Adrenal gland (tissue), 12 donors: Measurements from ENCODE around the gene ATP8B2. TPM values are rescaled to one million over a fixed set of nuclear protein-coding genes. Genes with fewer than 3 reads are reported as not detected.

Experiments
- DNase-seq, 7 donors: peaks; one replicate each; pipeline ENCODE4 v3.0.0-alpha.2; 2019 to 2020
- H3K27ac ChIP-seq, 5 donors: fragments of 200-600 bp; sonication (generic) in 4 of 5; 1 replicate in 3 of 5; 2 replicates in 2 of 5; pipeline versions ENCODE4 v1.5.1 to v1.8.0; 2016 to 2020; ENCODE audit warnings: mild to moderate bottlenecking in 1 of 5
- H3K27me3 ChIP-seq: fragments of 200-600 bp; 2 replicates; pipeline ENCODE4 v1.8.0; 2021
- H3K36me3 ChIP-seq, 2 donors: fragments of 200-600 bp; replicated peaks in 1 of 2; 1 replicate in 1 of 2; 2 replicates in 1 of 2; pipeline versions ENCODE4 v1.5.1 to v1.8.0; 2018 to 2022
- H3K4me1 ChIP-seq, 2 donors: fragments of 200-600 bp; replicated peaks in 1 of 2; 1 replicate in 1 of 2; 2 replicates in 1 of 2; pipeline versions ENCODE4 v1.5.1 to v1.8.0; 2018 to 2021
- H3K4me3 ChIP-seq, 4 donors: fragments of 200-600 bp; sonication (generic) in 3 of 4; one replicate each; pipeline ENCODE4 v1.5.1; 2016 to 2018
- H3K9me3 ChIP-seq, 3 donors: fragments of 200-600 bp; sonication (generic) in 1 of 3; replicated peaks in 1 of 3; 1 replicate in 2 of 3; 2 replicates in 1 of 3; pipeline versions ENCODE4 v1.5.1 to v1.8.0; 2016 to 2021
- POLR2A ChIP-seq, 2 donors: fragments of 450-650 bp; IDR thresholded peaks; one replicate each; pipeline ENCODE4 v1.6.1; 2017; ENCODE audit warnings: antibody characterized with exemption in 2 of 2, mild to moderate bottlenecking in 2 of 2, moderate library complexity in 1 of 2
- WGBS, 4 donors: extraction: QIAGEN DNeasy Blood & Tissue Kit in 2 of 4; methylation state at CpG; one replicate each; pipeline versions ENCODE4 v1.1.5 to v1.1.7; 2013 to 2017; 5-methylcytosine and 5-hydroxymethylcytosine counted together
- intact Hi-C, 2 donors: fragments of 100-400 bp; cut with DNase I; formaldehyde crosslinking; loops; one replicate each; pipeline versions ENCODE4 v1.14.1 to v1.15.0; 2022 to 2023
- polyA plus RNA-seq, 3 donors: library from polyadenylated mRNA; stranded (reverse); fragments of 200-250 nt in 2 of 3; fragments of 350-450 nt in 1 of 3; fragmentation: Illumina TruSeq in 1 of 3; extraction: RNeasy Lipid Tissue Mini Kit (QIAGEN cat#74804) in 1 of 3; gene quantifications; one replicate each; pipeline ENCODE4 v1.2.3, GENCODE V29; 2013 to 2014
- total RNA-seq, 9 donors: library from RNA; depleted of rRNA in 4 of 9; stranded (reverse); fragments of >200 nt in 4 of 9; fragments of 120-200 nt in 1 of 9; fragmentation: NEBNext Ultra II Directional in 1 of 9; extraction: Animal tissue kit (Norgen Biotek cat#: 25700) in 1 of 9; gene quantifications; one replicate each; pipeline versions ENCODE4 v1.1.0 to v1.2.4, GENCODE V29; 2013 to 2023
- TF ChIP-seq, protein P1 (sequence below), 6 experiments: fragments of 450-650 bp in 4 of 6; fragments of 200-600 bp in 2 of 6; sonication (generic) in 1 of 6; IDR thresholded peaks; 1 replicate in 5 of 6; 2 replicates in 1 of 6; pipeline versions ENCODE4 v1.5.1 to v1.8.0; 2016 to 2021; ENCODE audit warnings: antibody characterized with exemption in 6 of 6, mild to moderate bottlenecking in 2 of 6, moderate library complexity in 1 of 6
- donor health status: healthy with polysubstance abuse.
- donor health status: Bipolar disorder and iron deficiency.
- donor health status: DM: yes; HTN: yes; CAD: no.
- donor health status: DM: no; HTN: no; CAD: no.
- donor health status: DM: no; HTN: no; CAD: no.
- donor health status: DM: yes; HTN: yes; CAD: no.

Gene ATP8B2
- total and polyA plus RNA-seq, 12 donors, result 9.9 to 80.8 (median 23.8) TPM

DNA sequence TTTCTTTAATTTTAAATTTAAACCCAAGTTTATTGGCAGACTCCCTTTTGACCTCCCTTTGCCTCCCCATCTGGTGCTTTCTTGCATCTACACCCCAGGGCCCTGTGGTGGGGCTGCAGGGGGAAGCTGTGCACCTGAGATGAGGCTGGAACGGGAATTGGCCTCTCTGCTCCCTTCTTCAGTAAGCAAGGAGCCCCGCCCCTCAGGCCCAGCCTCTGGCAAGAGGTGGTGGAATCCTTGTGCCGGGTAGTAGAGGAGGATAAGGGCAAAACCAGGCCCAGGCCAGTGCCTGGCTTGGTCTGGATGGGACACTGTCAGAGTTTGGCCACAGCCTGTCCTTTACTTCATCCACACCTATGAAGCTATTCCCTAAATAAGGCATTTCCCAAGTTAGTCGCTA, 25.1 kb downstream of the ATP8B2 start:
- Histone ChIP-seq H3K27ac (no peak overlapping the region), H3K4me1 (peaks cover 12 to 17% of the 10 kb centered on the region in 2 donors), H3K27me3 (no peaks in the 10 kb centered on the region), H3K4me3 (no peak overlapping the region), H3K36me3 (peaks cover 0 to 31% of the 10 kb centered on the region in 2 donors), H3K9me3 (no peaks in the 10 kb centered on the region)
- no peak for DNase-seq
- intact Hi-C loops, result no loop called here
- TF ChIP-seq, protein P1, sequence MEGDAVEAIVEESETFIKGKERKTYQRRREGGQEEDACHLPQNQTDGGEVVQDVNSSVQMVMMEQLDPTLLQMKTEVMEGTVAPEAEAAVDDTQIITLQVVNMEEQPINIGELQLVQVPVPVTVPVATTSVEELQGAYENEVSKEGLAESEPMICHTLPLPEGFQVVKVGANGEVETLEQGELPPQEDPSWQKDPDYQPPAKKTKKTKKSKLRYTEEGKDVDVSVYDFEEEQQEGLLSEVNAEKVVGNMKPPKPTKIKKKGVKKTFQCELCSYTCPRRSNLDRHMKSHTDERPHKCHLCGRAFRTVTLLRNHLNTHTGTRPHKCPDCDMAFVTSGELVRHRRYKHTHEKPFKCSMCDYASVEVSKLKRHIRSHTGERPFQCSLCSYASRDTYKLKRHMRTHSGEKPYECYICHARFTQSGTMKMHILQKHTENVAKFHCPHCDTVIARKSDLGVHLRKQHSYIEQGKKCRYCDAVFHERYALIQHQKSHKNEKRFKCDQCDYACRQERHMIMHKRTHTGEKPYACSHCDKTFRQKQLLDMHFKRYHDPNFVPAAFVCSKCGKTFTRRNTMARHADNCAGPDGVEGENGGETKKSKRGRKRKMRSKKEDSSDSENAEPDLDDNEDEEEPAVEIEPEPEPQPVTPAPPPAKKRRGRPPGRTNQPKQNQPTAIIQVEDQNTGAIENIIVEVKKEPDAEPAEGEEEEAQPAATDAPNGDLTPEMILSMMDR (IDR thresholded peaks at IDR 0.05), result no peak
- TF ChIP-seq POLR2A (IDR thresholded peaks at IDR 0.05), result no peak
- WGBS, 4 donors, result 84 to 91% (median 89%) methylated on average over 4 of the region's 4 CpGs

DNA sequence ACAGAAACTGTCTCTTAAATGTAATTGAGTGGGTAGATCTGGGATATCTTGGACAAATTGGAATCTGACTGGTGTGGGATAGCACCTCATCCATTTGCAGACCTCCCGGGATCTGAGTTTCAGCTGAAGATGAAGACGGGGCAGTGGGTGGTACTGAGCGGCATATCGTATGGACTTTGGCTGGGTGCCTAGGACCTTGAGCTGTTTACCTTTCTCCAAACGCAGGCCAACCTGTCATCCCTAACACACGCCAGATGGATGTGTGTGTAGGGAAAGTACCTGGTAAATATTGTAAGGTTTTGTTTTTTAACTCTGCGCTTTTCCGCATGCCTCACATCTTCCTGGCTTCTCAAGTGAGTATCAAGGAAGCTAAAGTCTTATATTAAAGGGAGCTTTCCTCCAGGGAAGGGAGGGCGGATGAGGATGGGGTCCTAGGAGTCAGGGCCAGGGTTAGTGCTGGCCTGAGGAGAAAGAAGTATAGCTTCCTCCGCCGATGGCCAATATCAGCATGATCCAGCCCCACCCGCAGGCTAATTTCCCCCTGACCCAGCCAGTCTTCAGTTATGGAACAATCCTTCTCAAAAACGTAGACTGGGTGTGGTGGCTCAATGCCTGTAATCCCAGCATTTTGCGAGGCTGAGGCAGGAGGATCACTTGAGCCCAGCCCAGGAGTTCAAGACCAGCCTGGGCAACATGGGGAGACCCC, 26.2 kb downstream of the ATP8B2 start:
- Histone ChIP-seq H3K9me3 (no peaks in the 10 kb centered on the region), H3K4me1 (peaks cover 12 to 17% of the 10 kb centered on the region in 2 donors), H3K27me3 (no peaks in the 10 kb centered on the region), H3K27ac (no peak overlapping the region), H3K36me3 (peaks cover 0 to 20% of the 10 kb centered on the region in 2 donors), H3K4me3 (no peak overlapping the region)
- TF ChIP-seq POLR2A (IDR thresholded peaks at IDR 0.05), result no peak
- TF ChIP-seq, protein P1 (IDR thresholded peaks at IDR 0.05), result no peak
- DNase-seq, result no peak
- intact Hi-C loops, result no loop called here
- 70 to 83% (median 73%) methylated on average over 11 to 14 of the region's 14 CpGs for WGBS, 4 donors

DNA sequence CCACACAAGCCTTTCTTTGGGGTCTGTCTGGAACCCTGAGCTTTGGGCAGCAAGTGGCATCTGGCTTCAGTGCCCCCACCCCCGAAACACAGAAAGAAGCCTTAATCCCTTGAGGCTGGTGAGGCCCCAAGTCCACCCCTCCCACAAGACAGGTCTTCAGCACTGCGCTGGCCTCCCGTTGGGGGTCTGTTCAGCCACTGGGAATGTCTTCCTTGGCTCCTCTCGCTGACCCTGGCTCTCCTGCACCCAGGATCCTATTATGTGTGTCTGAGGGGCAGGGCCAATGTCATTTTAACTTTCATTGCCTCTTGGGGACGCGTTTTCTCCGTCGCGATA, 26.9 kb downstream of the ATP8B2 start:
- H3K27me3 ChIP-seq, result no peaks in the 10 kb centered on the region
- H3K27ac ChIP-seq, result peak overlapping the region in 3 of 5 donors; percentile 49 to 84 (median 69)
- intact Hi-C loops, result no loop called here
- DNase-seq, result no peak
- peaks cover 12 to 17% of the 10 kb centered on the region in 2 donors for H3K4me1 ChIP-seq
- H3K36me3 ChIP-seq, result peaks cover 0 to 13% of the 10 kb centered on the region in 2 donors
- WGBS, 4 donors, result 17 to 29% (median 24%) methylated on average over 8 to 9 of the region's 9 CpGs
- H3K4me3 ChIP-seq, result peak overlapping the region in 1 of 4 donors; percentile 44
- no peak for TF ChIP-seq POLR2A (IDR thresholded peaks at IDR 0.05)
- H3K9me3 ChIP-seq, result no peaks in the 10 kb centered on the region

DNA sequence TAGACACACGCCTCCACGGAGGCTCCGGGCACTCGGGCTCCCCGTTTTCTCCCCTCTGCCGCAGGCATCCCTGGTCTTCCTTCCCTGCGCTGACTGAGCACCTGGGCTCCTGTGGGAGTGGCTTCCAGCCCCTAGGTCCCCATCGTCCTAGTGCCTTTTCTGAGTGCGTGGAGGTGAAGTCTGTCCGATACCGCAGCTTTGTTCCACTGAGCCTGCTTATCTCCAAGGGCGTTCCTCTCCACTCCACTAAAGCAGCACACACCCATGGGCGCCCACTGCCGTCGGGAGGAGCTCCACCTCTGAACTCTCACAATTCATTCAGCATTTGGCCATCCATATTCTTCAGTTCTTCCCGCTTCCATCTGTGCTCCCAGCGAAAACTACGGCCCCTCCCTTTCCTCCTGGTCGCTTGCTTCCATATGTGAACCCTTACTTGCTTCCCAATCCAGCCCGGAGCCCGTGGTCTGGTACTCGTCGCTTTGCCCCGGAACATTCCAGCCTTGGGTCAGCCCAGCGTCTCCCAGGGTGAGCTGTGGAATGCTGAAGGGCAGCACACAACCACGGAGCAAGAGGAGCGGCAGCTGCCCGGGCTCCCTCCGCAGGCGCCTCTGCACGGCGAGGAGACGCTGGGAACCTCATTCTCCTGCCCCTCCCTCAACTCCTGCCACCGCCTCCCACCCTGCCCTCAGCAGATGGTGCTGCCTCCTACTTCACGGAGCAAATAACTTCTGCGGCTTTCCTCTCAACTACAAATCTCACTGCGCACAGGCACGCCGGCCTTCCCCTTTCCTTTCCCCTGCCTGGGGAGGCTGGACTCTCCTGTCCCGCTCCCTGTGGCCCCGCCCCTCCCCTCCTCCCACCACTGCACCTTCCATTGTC, 27.5 kb downstream of the ATP8B2 start:
- Histone ChIP-seq H3K4me3 (peak overlapping the region in 2 of 4 donors; percentile 23 to 44), H3K9me3 (no peaks in the 10 kb centered on the region), H3K4me1 (peaks cover 12 to 17% of the 10 kb centered on the region in 2 donors), H3K27ac (peak overlapping the region in 3 of 5 donors; percentile 49 to 84 (median 69)), H3K27me3 (no peaks in the 10 kb centered on the region), H3K36me3 (peaks cover 0 to 13% of the 10 kb centered on the region in 2 donors)
- intact Hi-C loops, result no loop called here
- TF ChIP-seq, protein P1 (IDR thresholded peaks at IDR 0.05), result peak in 1 of 6 experiments; percentile 1
- TF ChIP-seq POLR2A (IDR thresholded peaks at IDR 0.05), result peak in 1 of 2 donors; percentile 37
- DNase-seq, result peak; percentile 45 to 78 (median 60)
- 5 to 10% (median 6%) methylated on average over 26 to 41 of the region's 41 CpGs for WGBS, 4 donors
